HS-27A (cell line): ENCODE measurements around the gene AKT2.

Experiments used
- DNase-seq: peaks from one replicate; pipeline ENCODE4 v3.0.0-alpha.2; 2012; ENCODE audit warnings: low read depth, missing footprints

Gene AKT2

GRCh38 chr19:40235238-40236025 is 49.7 kb downstream of the AKT2 start:
- no peak for DNase-seq

- DNase-seq, result no peak
Observed at GRCh38 chr19:40234429-40235237, 50.5 kb downstream of the AKT2 start.

GRCh38 chr19:40233811-40234389 is 51.2 kb downstream of the AKT2 start:
- no peak for DNase-seq

DNA sequence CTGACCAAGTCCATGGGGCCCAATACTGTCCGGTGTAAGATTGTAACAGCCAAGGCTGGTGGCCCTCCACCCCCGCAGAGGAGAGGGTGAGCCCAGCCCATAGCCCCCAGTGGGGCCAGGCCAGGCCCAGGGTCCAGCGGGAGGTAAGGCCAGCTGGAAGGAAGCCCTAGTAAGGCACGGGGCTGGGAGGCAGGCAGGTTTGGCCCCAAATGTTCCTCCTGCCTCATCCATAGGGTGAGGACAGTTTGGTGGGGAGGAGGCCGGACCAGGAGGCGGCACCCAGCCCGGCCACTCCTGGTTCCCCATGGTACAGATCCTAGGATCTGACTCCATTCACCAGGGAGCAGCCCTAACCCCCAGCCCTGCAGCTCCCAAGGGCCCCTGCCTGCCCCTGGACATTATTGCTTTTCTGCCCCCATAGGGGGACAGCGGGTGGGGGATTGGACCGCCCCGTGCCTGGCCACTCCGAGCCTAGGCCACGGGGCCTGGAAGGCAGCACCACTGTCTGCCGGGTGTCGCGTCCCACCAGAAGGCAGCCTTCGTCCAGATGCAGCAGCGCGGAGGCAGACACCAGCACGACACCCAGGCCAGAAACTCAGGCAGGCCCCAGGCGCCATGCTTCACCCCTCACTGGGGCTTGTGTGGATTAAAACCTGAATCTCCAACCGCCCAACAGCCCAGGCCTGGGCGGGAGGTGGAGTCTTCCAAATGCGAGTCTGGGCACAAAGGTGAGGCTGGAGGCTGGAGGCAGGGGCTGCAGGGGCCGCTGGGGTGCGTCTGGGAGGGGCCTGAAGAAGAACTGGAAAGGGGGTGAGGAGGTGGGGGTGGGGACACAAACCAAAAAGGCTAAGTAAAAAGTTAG is 52.0 kb downstream of the AKT2 start:
- no peak for DNase-seq

- DNase-seq, result no peak
Observed at GRCh38 chr19:40232479-40232878, 52.7 kb downstream of the AKT2 start.

GRCh38 chr19:40231544-40232424 is 53.4 kb downstream of the AKT2 start:
- DNase-seq, result no peak

GRCh38 chr19:40231057-40231456 is 54.1 kb downstream of the AKT2 start:
- no peak for DNase-seq

- DNase-seq, result no peak
Observed at GRCh38 chr19:40229926-40230417, 55.2 kb downstream of the AKT2 start.

GRCh38 chr19:40229484-40229883 is 55.7 kb downstream of the AKT2 start:
- no peak for DNase-seq

DNA sequence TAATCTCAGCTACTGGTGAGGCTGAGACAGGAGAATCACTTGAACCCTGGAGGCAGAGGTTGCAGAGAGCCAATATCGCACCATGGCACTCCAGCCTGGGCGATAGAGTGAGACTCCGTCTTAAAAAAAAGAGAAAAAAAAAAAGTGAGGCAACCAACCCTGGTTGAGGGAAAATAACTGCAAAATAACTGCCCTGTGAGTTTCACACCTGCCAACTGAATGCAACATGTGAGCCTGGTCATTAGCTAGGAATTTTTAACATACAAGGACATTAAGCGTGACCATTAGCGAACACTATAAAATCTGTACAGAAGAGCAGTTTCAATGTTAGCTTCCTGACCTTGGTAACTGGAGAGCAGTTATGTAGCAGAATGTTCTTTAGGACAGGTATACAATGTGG is 56.3 kb downstream of the AKT2 start:
- no peak for DNase-seq

DNA sequence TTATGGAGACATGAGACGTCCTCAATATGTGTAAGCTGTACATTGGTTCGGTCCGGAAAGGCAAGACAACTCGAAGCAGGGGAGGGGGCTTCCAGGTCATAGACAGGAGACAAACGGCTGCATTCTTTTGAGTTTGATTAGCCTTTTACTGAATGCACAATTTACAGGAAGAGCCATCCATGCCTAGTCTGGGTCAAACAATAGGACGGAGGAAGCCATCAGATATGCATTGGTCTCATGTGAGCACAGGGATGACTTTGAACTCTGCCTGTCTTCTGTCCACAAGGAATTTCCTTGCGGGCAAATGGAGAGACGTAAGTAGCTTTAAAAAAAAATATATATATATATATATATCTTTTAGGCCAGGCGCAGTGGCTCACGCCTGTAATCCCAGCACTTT is 56.8 kb downstream of the AKT2 start:
- no peak for DNase-seq

DNA sequence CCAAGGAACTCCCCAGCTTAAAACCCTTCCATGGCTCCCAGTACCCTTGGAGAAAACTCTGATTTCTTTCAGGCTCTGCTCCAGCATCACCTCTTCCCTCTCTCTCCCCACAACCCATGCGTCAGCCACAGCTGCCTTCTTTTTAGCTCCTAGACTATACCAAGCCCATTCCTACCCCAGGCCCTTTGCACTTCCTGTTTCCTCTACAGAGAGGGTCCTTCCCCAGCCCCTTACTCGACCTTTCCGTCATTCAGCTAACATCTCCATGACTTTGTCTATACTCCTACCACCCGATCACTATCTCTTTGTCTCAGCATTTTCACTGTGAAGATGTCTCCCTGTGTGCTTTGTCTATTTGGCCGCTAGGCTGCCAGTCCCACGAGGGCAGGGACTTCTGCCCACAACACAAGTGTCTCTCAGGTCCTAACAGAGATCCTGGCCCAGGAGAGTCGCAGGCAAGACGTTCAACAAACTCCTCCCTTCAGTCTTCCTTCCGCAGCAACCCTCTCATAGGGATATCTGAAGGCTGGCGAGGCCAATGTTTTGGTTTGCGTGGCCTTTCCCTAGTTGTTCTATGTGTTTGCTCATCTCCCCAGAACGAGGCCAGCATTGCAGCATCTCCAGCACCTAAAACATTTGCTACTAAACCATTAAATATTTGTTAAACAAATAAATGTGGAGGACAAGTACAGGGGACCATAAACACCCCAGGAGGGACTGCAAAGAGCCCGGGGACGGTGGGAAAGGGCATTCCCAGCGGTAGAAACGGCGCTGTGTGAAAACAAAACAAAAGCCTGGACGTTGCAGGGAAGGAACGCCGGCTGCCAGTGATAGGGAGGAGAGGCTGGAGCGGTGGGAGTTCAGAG is 59.5 kb downstream of the AKT2 start:
- DNase-seq, result no peak

DNA sequence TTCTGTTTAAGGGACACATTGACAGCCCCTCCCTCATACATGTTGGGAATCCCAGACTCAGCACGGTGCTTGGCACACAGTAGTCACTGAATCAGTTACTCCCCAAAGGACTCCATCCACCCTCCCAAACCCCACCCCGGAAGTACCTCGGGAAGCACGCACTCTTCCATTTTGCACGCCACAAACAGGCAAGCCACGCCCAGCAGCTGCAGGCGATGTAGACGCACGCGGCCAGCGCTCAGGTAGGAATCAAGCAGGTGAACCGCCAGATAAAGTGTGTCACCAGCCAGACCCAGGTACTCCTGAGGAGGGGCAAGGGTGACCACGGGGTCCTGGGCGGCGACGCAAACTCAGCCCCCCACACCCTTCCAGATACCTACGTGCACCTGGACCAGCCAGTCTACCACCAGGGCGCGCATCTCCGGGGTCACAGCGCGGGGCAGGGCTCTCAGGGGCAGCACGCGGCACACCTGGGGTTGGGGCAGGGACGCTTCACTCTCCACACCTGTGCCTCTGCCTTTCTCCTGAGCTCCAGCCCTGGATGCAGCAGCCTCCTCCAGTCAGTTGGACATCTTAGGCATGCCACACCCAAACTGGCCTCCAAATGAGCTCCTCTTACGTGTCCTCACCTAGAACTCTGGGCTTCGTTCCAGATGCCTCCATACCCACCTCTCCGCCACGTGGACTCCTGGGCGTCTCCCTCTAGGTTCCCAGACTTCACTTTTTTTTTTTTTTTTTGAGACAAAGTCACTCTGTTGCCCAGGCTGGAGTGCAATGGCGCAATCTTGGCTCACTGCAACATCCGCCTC is 60.6 kb downstream of the AKT2 start:
- no peak for DNase-seq

DNA sequence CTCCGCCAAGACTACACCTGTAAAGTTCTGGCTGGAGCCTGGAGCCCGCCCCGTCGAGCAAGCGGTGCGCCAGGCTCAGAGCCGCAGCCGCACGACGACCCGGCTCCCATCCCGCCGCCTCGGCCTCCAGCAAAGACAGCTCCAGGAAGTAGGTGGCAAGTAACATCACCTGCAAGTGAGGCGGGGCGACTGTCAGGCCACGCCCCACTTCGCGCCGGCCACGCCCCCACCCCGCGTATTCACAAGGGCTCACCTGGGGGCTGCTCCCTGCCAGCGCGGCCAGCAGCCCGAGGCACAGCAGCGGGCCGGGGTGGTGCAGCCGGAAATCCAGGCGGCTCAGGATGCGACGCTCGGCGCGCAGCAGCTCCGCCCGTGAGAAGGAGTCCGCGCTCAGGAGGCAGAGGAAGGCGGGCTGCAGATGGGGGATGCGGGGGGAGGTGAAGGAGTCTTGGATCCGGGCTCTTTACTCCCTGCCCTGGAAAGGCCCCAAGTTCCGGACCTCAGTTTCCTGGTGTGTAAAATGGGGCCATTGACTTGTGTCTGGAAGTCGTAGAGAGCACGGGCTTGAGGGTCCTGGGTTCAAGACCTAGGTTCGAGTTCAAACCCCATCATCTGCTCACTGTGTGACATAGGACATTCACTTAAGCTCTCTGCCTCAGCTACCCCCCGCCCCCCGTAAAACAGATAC is 61.9 kb downstream of the AKT2 start:
- DNase-seq, result no peak

GRCh38 chr19:40221858-40222619 is 63.1 kb downstream of the AKT2 start:
- DNase-seq, result peak; percentile 81

- no peak for DNase-seq
Observed at GRCh38 chr19:40220674-40221073, 64.5 kb downstream of the AKT2 start.

- DNase-seq, result peak; percentile 95
Observed at GRCh38 chr19:40219721-40220276, 65.3 kb downstream of the AKT2 start.
